Esophagus muscularis mucosa (tissue), 4 donors: Measurements from ENCODE around the gene XYLT1. TPM values are rescaled to one million over a fixed set of nuclear protein-coding genes. Genes with fewer than 3 reads are reported as not detected.

Source experiments
- DNase-seq: peaks from one replicate; pipeline ENCODE4 v3.0.0-alpha.2; 2017; ENCODE audit errors: extremely low spot score
- H3K27ac ChIP-seq, 4 donors: fragments of 200-600 bp; sonication (generic); replicated peaks in 1 of 4; 1 replicate in 3 of 4; 2 replicates in 1 of 4; pipeline ENCODE4 v1.5.1; 2016 to 2019; ENCODE audit warnings: mild to moderate bottlenecking in 1 of 4
- H3K27me3 ChIP-seq, 4 donors: fragments of 200-600 bp; sonication (generic); one replicate each; pipeline versions ENCODE4 v1.5.1 to v1.6.0; 2016 to 2019
- H3K36me3 ChIP-seq, 4 donors: fragments of 200-600 bp; sonication (generic); one replicate each; pipeline ENCODE4 v1.5.1; 2016 to 2019
- H3K4me1 ChIP-seq, 4 donors: fragments of 200-600 bp; sonication (generic); one replicate each; pipeline ENCODE4 v1.5.1; 2016 to 2019
- H3K4me3 ChIP-seq, 4 donors: fragments of 200-600 bp; sonication (generic); 1 replicate in 2 of 4; 2 replicates in 2 of 4; pipeline ENCODE4 v1.5.1; 2016 to 2019; ENCODE audit warnings: mild to moderate bottlenecking in 4 of 4, moderate library complexity in 1 of 4
- H3K9me3 ChIP-seq, 4 donors: fragments of 200-600 bp; sonication (generic); 1 replicate in 3 of 4; 2 replicates in 1 of 4; pipeline ENCODE4 v1.5.1; 2016 to 2019
- CTCF ChIP-seq, 3 experiments: fragments of 200-600 bp in 2 of 3; fragments of 450-650 bp in 1 of 3; sonication (generic) in 2 of 3; IDR thresholded peaks; one replicate each; pipeline ENCODE4 v1.5.1; 2017 to 2019; ENCODE audit warnings: antibody characterized with exemption in 3 of 3, mild to moderate bottlenecking in 2 of 3, moderate library complexity in 1 of 3
- EP300 ChIP-seq: sonication (generic); formaldehyde crosslinking; IDR thresholded peaks from one replicate; pipeline ENCODE4 v1.6.1; 2017; ENCODE audit warnings: antibody characterized with exemption
- POLR2A ChIP-seq: fragments of 450-650 bp; IDR thresholded peaks from one replicate; pipeline ENCODE4 v1.6.1; 2017; ENCODE audit warnings: antibody characterized with exemption, moderate library complexity, mild to moderate bottlenecking, low read depth
- POLR2AphosphoS5 ChIP-seq, 2 donors: sonication (generic); formaldehyde crosslinking; IDR thresholded peaks; one replicate each; pipeline ENCODE4 v1.6.1; 2017; ENCODE audit warnings: antibody characterized with exemption in 2 of 2
- WGBS: methylation state at CpG from one replicate; pipeline ENCODE4 v1.1.5; 2018; 5-methylcytosine and 5-hydroxymethylcytosine counted together
- intact Hi-C: fragments of 100-400 bp; cut with DNase I; formaldehyde crosslinking; loops from one replicate; pipeline ENCODE4 v1.15.1; 2023
- total RNA-seq, 4 donors: library from RNA; depleted of rRNA; stranded (reverse); fragments of >200 nt; gene quantifications; one replicate each; pipeline versions ENCODE4 v1.1.0 to v1.2.1, GENCODE V29; 2016

XYLT1 gene
- total RNA-seq, 4 donors from 2014 or later, result 25.2 to 57.1 (median 33.5) TPM

- Histone ChIP-seq H3K9me3 (peaks cover 0 to 7% (median 2%) of the 10 kb centered on the region in 4 donors), H3K27me3 (no peaks in the 10 kb centered on the region), H3K4me3 (no peak overlapping the region), H3K36me3 (peaks cover 0 to 10% (median 0%) of the 10 kb centered on the region in 4 donors), H3K4me1 (peaks cover 0 to 22% (median 12%) of the 10 kb centered on the region in 4 donors), H3K27ac (no peak overlapping the region)
- no peak for DNase-seq
- intact Hi-C loops, result no loop called here
- TF ChIP-seq EP300, result no peak
- TF ChIP-seq CTCF (IDR thresholded peaks at IDR 0.05), result peak in 2 of 3 experiments; percentile 20 to 29
- TF ChIP-seq POLR2A, result no peak
- 81% methylated on average over 4 of the region's 4 CpGs for WGBS
Measured at GRCh38 chr16:17211797-17212196, 259.0 kb downstream of the XYLT1 start.

- Histone ChIP-seq H3K36me3 (no peaks in the 10 kb centered on the region), H3K27me3 (no peaks in the 10 kb centered on the region), H3K4me3 (no peak overlapping the region), H3K9me3 (no peaks in the 10 kb centered on the region), H3K4me1 (peaks cover 0 to 22% (median 17%) of the 10 kb centered on the region in 4 donors), H3K27ac (no peak overlapping the region)
- 75% methylated on average over 2 of the region's 2 CpGs for WGBS
- DNase-seq, result no peak
- TF ChIP-seq EP300, result no peak
- TF ChIP-seq POLR2AphosphoS5 (IDR thresholded peaks at IDR 0.05), result no peak
- no peak for TF ChIP-seq POLR2A
- TF ChIP-seq CTCF (IDR thresholded peaks at IDR 0.05), result peak in 1 of 3 experiments; percentile 16
- intact Hi-C loops, result no loop called here
Measured at GRCh38 chr16:17206712-17207111, 264.0 kb downstream of the XYLT1 start.

- Histone ChIP-seq H3K27me3 (no peaks in the 10 kb centered on the region), H3K9me3 (no peaks in the 10 kb centered on the region), H3K4me3 (no peak overlapping the region), H3K36me3 (peaks cover 0 to under 1% (median 0%) of the 10 kb centered on the region in 4 donors), H3K4me1 (peaks cover 0 to 15% (median 10%) of the 10 kb centered on the region in 4 donors), H3K27ac (no peak overlapping the region)
- no peak for DNase-seq
- TF ChIP-seq POLR2AphosphoS5 (IDR thresholded peaks at IDR 0.05), result no peak
- TF ChIP-seq EP300, result no peak
- no peak for TF ChIP-seq CTCF (IDR thresholded peaks at IDR 0.05)
- no peak for TF ChIP-seq POLR2A
- 47% methylated on average over 8 of the region's 8 CpGs for WGBS
- intact Hi-C loops, result no loop called here
Measured at GRCh38 chr16:17205279-17206211, 265.2 kb downstream of the XYLT1 start.

GRCh38 chr16:17204644-17205043, 266.1 kb downstream of the XYLT1 start:
- Histone ChIP-seq H3K4me3 (no peak overlapping the region), H3K9me3 (no peaks in the 10 kb centered on the region), H3K36me3 (peaks cover 0 to 10% (median 8%) of the 10 kb centered on the region in 4 donors), H3K27ac (no peak overlapping the region), H3K4me1 (peaks cover 0 to 14% (median 10%) of the 10 kb centered on the region in 4 donors), H3K27me3 (no peaks in the 10 kb centered on the region)
- intact Hi-C loops, result no loop called here
- WGBS, result 68% methylated on average over 2 of the region's 2 CpGs
- DNase-seq, result no peak
- TF ChIP-seq EP300 (no peak), POLR2AphosphoS5 (IDR thresholded peaks at IDR 0.05) (no peak), POLR2A (no peak), CTCF (IDR thresholded peaks at IDR 0.05) (no peak)
